Psoas muscle (tissue), 8 donors: ENCODE results near the gene PRKRA. TPM values are rescaled to one million over a fixed set of nuclear protein-coding genes. Genes with fewer than 3 reads are reported as not detected.

Experiments used
- ATAC-seq, 4 donors: fragments of 200-7000 bp; cut with Tn5 transposase; one replicate each; pipeline ENCODE4 v1.9.1; 2020; ENCODE audit warnings: moderate library complexity in 3 of 4, mild to moderate bottlenecking in 2 of 4
- DNase-seq, 2 donors: peaks; one replicate each; pipeline ENCODE4 v3.0.0-alpha.2; 2020
- H3K27ac ChIP-seq: fragments of 200-600 bp; one replicate; pipeline ENCODE4 v1.8.0; 2022
- H3K27me3 ChIP-seq, 3 donors: fragments of 200-600 bp in 1 of 3; one replicate each; pipeline versions ENCODE4 v1.6.1 to v1.8.0; 2013 to 2022; ENCODE audit warnings: low read length in 2 of 3, mild to moderate bottlenecking in 2 of 3, moderate library complexity in 1 of 3; ENCODE audit not compliant: insufficient read depth in 3 of 3
- H3K36me3 ChIP-seq, 2 donors: fragments of 200-600 bp in 1 of 2; one replicate each; pipeline versions ENCODE4 v1.6.1 to v1.8.0; 2013 to 2022; ENCODE audit warnings: low read depth in 1 of 2, mild to moderate bottlenecking in 1 of 2, moderate library complexity in 1 of 2; ENCODE audit not compliant: insufficient read depth in 1 of 2
- H3K4me1 ChIP-seq: fragments of 200-600 bp; one replicate; pipeline ENCODE4 v1.8.0; 2022
- H3K4me3 ChIP-seq: fragments of 200-600 bp; one replicate; pipeline ENCODE4 v1.8.0; 2022; ENCODE audit warnings: mild to moderate bottlenecking
- H3K9me3 ChIP-seq: fragments of 200-600 bp; one replicate; pipeline ENCODE4 v1.8.0; 2022
- WGBS, 3 donors: extraction: QIAGEN DNeasy Blood & Tissue Kit; methylation state at CpG; one replicate each; pipeline versions ENCODE4 v1.1.6 to v1.1.7; 2013; 5-methylcytosine and 5-hydroxymethylcytosine counted together
- intact Hi-C, 2 donors: fragments of 100-400 bp; cut with DNase I; formaldehyde crosslinking; loops; one replicate each; pipeline versions ENCODE4 v1.11.0 to v1.14.2; 2022
- polyA plus RNA-seq, 3 donors: library from polyadenylated mRNA; stranded (reverse); fragments of 200-250 nt; gene quantifications; one replicate each; pipeline ENCODE4 v1.2.3, GENCODE V29; 2013
- total RNA-seq, 4 donors: library from RNA; stranded (reverse); fragmentation: NEBNext Ultra II Directional in 2 of 4; extraction: Animal tissue kit (Norgen Biotek cat#: 25700) in 2 of 4; gene quantifications; one replicate each; pipeline versions ENCODE4 v1.2.1 to v1.2.4, GENCODE V29; 2021 to 2023
- TF ChIP-seq, protein P1 (sequence below): fragments of 200-600 bp; IDR thresholded peaks from one replicate; pipeline ENCODE4 v1.8.0; 2022; ENCODE audit warnings: antibody characterized with exemption
- donor health status: healthy with polysubstance abuse.
- donor health status: DM: no; HTN: no; CAD: no; lungs with moderate emphysema.
- donor health status: Bipolar disorder and iron deficiency.
- donor health status: healthy.
- donor health status: DM: yes; HTN: yes; CAD: no.
- donor health status: DM: no; HTN: no; CAD: no.
- donor health status: DM: no; HTN: no; CAD: no.
- donor health status: DM: yes; HTN: yes; CAD: no.

The PRKRA gene
- total and polyA plus RNA-seq, 7 donors, result 53.1 to 106 (median 84.1) TPM

DNA sequence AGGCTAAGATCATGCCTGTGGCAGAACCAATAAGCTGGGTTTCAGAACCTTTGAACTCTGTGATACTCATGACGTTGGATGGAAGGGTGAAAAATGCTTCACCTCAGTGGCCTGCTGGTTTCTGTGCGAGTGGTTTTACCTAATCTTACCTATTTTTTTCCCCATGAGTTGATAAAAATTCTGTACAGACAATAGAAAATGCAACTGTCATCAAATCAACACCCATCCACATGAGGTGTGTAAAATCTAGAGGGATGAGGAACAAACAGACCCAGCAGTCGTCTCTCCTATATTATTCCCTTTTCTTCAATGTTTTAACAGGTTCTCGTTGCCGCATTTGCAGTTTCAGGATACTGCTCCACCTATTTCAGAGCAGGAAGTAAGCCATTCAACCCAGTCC lies 67.3 kb downstream of the PRKRA start:
- no peaks in the 10 kb centered on the region for H3K27me3 ChIP-seq
- ATAC-seq (no peak), DNase-seq (no peak)
- intact Hi-C loops, result no loop called here
- no peaks in the 10 kb centered on the region for H3K4me1 ChIP-seq
- WGBS, 3 donors, result 85 to 90% (median 90%) methylated on average over 5 of the region's 5 CpGs
- no peaks in the 10 kb centered on the region for H3K9me3 ChIP-seq
- H3K4me3 ChIP-seq, result no peak overlapping the region
- H3K27ac ChIP-seq, result no peak overlapping the region
- peaks cover 7 to 91% of the 10 kb centered on the region in 2 donors for H3K36me3 ChIP-seq
- TF ChIP-seq, protein P1, sequence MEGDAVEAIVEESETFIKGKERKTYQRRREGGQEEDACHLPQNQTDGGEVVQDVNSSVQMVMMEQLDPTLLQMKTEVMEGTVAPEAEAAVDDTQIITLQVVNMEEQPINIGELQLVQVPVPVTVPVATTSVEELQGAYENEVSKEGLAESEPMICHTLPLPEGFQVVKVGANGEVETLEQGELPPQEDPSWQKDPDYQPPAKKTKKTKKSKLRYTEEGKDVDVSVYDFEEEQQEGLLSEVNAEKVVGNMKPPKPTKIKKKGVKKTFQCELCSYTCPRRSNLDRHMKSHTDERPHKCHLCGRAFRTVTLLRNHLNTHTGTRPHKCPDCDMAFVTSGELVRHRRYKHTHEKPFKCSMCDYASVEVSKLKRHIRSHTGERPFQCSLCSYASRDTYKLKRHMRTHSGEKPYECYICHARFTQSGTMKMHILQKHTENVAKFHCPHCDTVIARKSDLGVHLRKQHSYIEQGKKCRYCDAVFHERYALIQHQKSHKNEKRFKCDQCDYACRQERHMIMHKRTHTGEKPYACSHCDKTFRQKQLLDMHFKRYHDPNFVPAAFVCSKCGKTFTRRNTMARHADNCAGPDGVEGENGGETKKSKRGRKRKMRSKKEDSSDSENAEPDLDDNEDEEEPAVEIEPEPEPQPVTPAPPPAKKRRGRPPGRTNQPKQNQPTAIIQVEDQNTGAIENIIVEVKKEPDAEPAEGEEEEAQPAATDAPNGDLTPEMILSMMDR, result no peak

Other genes starting within 250 kb of the PRKRA start
- gene PJVK, start 203 bp upstream of the PRKRA start, total RNA-seq, result 1 to 10 TPM; 1.2 to 1.8 (median 1.4) TPM
- gene PJVK, start 203 bp upstream of the PRKRA start, polyA plus RNA-seq, result 1 to 10 TPM in 1 of 3 donors, under 1 TPM in 2; 0.34 to 1.5 (median 0.72) TPM
- 1 to 10 TPM; 2.1 to 4.4 (median 2.9) TPM for gene FKBP7, start 27.4 kb upstream of the PRKRA start, total RNA-seq
- gene FKBP7, start 27.4 kb upstream of the PRKRA start, polyA plus RNA-seq, result 1 to 10 TPM; 2.5 to 5.6 (median 5.1) TPM
- 10 to 100 TPM; 13.5 to 22.5 (median 17.6) TPM for gene PLEKHA3, start 29.3 kb upstream of the PRKRA start, total RNA-seq
- 1 to 10 TPM; 4.0 to 8.1 (median 4.2) TPM for gene PLEKHA3, start 29.3 kb upstream of the PRKRA start, polyA plus RNA-seq